ENCODE data around the gene CD83.

GRCh38 chr6:14176429-14176828, 58.9 kb downstream of the CD83 start:
- TF ChIP-seq POLR2AphosphoS5 (IDR thresholded peaks at IDR 0.05; ENCODE audit: low read depth, low read length) (no peak), POLR2A (IDR thresholded peaks at IDR 0.05; ENCODE audit: low read depth, low read length) (no peak)

All from GM12892 (cell line).